ENCODE data around the gene SNN. TPM values are rescaled to one million over a fixed set of nuclear protein-coding genes. Genes with fewer than 3 reads are reported as not detected.

The SNN gene
- total RNA-seq, 1 donor from 2014 or later: 8.6 TPM

DNA sequence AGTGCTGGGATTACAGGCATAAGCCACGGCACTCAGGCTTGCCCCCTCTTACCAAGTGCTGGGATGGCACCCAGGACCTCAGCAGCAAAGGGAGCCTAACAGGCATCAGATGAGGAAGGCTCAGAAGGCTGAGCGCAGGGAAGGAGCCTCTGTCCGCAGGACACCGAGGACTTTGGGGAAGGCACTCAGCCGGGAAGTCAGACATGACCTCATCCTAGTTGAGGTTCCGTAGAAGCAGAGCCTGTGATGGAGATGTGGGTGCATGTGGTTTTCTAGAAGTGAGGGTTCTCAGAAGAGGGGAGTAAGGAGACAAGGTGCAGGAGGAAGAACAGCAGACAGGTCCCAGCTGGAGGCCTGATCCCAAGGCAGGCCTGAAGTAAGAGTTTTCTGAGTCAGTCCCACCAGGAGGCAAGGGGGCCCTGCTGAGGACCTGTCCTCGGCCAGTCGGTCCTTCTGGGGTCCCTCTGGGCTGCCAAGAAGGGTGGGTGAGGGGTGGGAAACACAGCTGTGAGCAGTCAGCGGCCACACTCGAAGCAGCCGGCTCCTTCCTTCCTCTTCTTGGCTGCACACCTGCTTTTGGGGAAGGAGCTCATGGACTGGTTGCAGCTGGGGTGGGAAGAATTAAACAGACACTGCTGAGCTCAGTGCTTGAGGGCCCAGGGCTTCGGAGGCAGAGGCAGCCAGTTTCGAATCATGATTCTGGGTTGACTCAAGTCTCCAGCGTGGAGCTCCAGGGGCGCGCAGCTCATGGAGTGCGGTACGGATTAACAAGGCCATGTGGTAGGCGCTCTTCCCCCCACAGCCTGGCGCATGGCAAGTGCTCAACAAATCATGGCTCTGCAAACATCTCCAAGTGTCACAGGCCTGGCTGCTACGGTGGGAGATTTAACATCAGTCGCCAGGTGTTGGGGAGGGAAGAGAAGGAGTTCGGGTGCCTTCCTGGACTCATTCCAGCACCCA lies 38.9 kb upstream of the SNN start:
- Mint-ChIP-seq H3K27ac (peak overlapping the region; percentile 1), H3K4me3 (ENCODE audit: low read depth) (no peak overlapping the region), H3K27me3 (ENCODE audit: low read depth) (no peaks in the 10 kb centered on the region), H3K4me1 (ENCODE audit: low read depth) (peaks cover 21% of the 10 kb centered on the region), H3K36me3 (ENCODE audit: low read depth) (no peaks in the 10 kb centered on the region), H3K9me3 (no peaks in the 10 kb centered on the region)
- no peak for DNase-seq (ENCODE audit: low spot score)
- intact Hi-C loops (cut with micrococcal nuclease): no loop called here

DNA sequence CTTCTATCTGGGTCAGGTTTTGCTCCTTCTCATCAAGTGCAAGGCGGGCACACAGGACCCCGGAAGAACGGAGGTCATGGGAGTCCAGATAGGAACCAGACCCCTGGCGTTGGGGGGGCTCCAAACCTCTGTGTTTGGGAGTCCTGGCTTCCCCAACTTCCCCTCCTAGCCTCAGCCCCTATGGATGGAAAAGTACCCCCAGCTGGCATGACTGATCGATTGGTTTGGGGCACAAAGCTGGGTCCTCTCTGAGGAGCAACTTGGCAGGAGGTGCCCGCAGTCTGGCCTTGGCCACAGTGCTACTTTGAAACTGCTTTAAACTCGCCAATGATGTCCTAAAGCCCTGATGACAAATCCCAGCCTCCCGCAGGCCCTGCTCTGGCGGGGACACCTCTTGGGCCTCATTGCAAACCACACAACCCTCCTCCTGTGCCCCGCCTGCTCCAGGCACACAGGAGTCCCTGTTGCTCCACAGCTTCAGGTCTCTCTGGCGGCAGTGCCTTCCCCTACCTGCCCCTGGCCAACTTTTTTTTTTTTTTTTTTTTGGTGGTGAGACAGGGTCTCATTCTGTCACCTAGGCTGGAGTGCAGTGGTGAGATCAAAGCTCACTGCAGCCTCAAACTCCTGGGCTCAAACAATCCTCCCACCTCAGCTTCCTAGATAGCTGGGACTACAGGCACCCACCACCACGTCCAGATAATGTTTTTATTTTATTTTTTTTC lies 38.0 kb upstream of the SNN start:
- Mint-ChIP-seq H3K36me3 (ENCODE audit: low read depth) (no peaks in the 10 kb centered on the region), H3K27me3 (ENCODE audit: low read depth) (peaks cover 2% of the 10 kb centered on the region), H3K4me3 (ENCODE audit: low read depth) (no peak overlapping the region), H3K9me3 (no peaks in the 10 kb centered on the region), H3K27ac (no peak overlapping the region), H3K4me1 (ENCODE audit: low read depth) (peaks cover 13% of the 10 kb centered on the region)
- intact Hi-C loops (cut with micrococcal nuclease): no loop called here
- DNase-seq (ENCODE audit: low spot score): no peak

DNA sequence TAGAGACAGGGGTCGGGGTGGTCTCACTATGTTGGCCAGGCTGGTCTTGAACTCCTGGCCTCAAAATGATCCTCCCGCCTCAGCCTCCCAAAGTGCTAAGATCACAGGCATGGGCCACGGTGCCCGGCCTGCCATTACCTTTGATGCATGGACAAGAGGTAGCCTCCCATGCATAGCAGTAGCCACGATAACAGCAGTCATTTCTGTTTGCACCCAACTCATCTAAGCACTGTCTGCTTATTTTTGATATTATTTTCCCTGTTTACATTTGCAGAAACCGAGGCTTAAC lies 37.5 kb upstream of the SNN start:
- peaks cover 9% of the 10 kb centered on the region for H3K4me1 Mint-ChIP-seq (ENCODE audit: low read depth)
- no peaks in the 10 kb centered on the region for H3K9me3 Mint-ChIP-seq
- H3K36me3 Mint-ChIP-seq (ENCODE audit: low read depth): no peaks in the 10 kb centered on the region
- H3K4me3 Mint-ChIP-seq (ENCODE audit: low read depth): no peak overlapping the region
- H3K27me3 Mint-ChIP-seq (ENCODE audit: low read depth): peaks cover 2% of the 10 kb centered on the region
- no peak overlapping the region for H3K27ac Mint-ChIP-seq
- intact Hi-C loops (cut with micrococcal nuclease): no loop called here
- no peak for DNase-seq (ENCODE audit: low spot score)

- no peaks in the 10 kb centered on the region for H3K36me3 Mint-ChIP-seq (ENCODE audit: low read depth)
- intact Hi-C loops (cut with micrococcal nuclease): no loop called here
- no peak overlapping the region for H3K4me3 Mint-ChIP-seq (ENCODE audit: low read depth)
- H3K27me3 Mint-ChIP-seq (ENCODE audit: low read depth): peaks cover 7% of the 10 kb centered on the region
- H3K4me1 Mint-ChIP-seq (ENCODE audit: low read depth): peaks cover 12% of the 10 kb centered on the region
- H3K27ac Mint-ChIP-seq: no peak overlapping the region
- no peaks in the 10 kb centered on the region for H3K9me3 Mint-ChIP-seq
- no peak for DNase-seq (ENCODE audit: low spot score)
Measured at GRCh38 chr16:11631214-11631613, 37.0 kb upstream of the SNN start.

DNA sequence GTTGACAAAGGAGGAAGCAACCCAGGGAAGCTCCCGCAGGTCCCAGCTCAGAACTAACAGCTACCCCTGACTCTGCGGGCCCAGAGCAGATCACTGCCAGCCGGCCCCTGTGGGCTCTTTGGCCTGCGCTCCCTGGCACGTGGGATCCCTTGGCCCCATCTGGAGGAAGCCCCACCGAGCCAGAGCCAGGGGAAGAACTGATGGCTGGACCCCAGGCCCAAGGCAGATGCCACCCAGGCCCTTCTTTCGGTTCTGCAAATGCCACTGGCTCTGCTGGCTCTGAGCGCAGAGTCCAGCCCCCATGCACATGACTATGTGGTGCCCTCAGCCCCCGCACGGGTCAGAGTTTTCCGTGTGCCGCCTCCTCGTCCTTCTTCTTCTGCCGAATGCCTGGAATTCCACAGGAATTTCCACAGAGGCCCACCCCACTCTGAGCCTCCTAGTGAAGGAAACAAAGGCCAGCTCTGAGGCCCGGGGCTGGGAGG lies 35.8 kb upstream of the SNN start:
- intact Hi-C loops (cut with micrococcal nuclease): no loop called here
- H3K4me3 Mint-ChIP-seq (ENCODE audit: low read depth): no peak overlapping the region

DNA sequence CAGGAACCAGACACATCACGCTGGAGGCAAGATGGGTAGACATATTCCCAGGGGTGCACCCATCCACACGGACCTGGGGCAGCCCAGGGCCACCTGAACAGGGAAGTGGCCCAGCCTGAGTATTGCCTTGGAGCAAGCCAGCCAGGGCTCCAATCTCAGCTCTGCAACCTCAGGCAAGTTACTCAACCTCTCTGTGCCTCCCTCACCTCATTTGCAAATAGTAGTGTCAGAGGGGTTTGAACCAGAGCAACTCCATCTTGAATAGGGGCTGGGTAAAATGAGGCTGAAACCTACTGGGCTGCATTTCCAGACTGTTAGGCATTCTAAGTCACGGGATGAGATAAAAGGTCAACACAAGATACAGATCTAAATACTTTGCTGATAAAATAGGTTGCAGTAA lies 35.1 kb upstream of the SNN start:
- H3K9me3 Mint-ChIP-seq: no peaks in the 10 kb centered on the region
- H3K27ac Mint-ChIP-seq: no peak overlapping the region
- peaks cover 10% of the 10 kb centered on the region for H3K4me1 Mint-ChIP-seq (ENCODE audit: low read depth)
- H3K36me3 Mint-ChIP-seq (ENCODE audit: low read depth): no peaks in the 10 kb centered on the region
- peaks cover 7% of the 10 kb centered on the region for H3K27me3 Mint-ChIP-seq (ENCODE audit: low read depth)
- no peak for DNase-seq (ENCODE audit: low spot score)
- intact Hi-C loops (cut with micrococcal nuclease): no loop called here
- H3K4me3 Mint-ChIP-seq (ENCODE audit: low read depth): no peak overlapping the region

More for the DNA sequence above, 35.8 kb upstream of the SNN start:
- Mint-ChIP-seq H3K27ac (no peak overlapping the region), H3K9me3 (no peaks in the 10 kb centered on the region), H3K27me3 (ENCODE audit: low read depth) (peaks cover 7% of the 10 kb centered on the region), H3K4me1 (ENCODE audit: low read depth) (peaks cover 12% of the 10 kb centered on the region), H3K36me3 (ENCODE audit: low read depth) (no peaks in the 10 kb centered on the region)
- no peak for DNase-seq (ENCODE audit: low spot score)

DNA sequence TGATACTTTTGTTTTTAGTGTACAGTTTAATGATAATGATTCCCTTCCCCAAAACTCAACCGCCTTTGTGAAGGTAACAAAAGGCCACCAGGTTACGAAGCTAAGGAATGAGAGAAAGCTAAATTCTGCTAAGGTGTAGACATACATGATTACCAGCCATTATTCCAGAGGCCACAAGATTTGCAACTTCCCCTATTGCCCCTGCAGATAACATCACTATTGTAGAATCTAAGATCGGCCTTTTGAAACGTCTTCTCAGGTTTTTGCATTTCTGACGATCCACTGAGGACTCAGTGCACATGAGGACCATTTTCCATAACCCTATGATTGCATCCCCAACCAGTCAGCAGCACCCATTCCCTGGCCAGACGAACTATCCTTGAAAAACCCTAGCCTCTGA lies 33.9 kb upstream of the SNN start:
- peaks cover 7% of the 10 kb centered on the region for H3K27me3 Mint-ChIP-seq (ENCODE audit: low read depth)
- no peaks in the 10 kb centered on the region for H3K36me3 Mint-ChIP-seq (ENCODE audit: low read depth)
- peaks cover 5% of the 10 kb centered on the region for H3K4me1 Mint-ChIP-seq (ENCODE audit: low read depth)
- intact Hi-C loops (cut with micrococcal nuclease): no loop called here
- no peak for DNase-seq (ENCODE audit: low spot score)
- no peak overlapping the region for H3K27ac Mint-ChIP-seq
- no peaks in the 10 kb centered on the region for H3K9me3 Mint-ChIP-seq
- no peak overlapping the region for H3K4me3 Mint-ChIP-seq (ENCODE audit: low read depth)

- intact Hi-C loops (cut with micrococcal nuclease): loop anchor here (5.0 kb wide), 1 partner anchor 53 kb away; no protein-coding TSS in a partner anchor
- Mint-ChIP-seq H3K27me3 (ENCODE audit: low read depth) (peaks cover 7% of the 10 kb centered on the region), H3K27ac (no peak overlapping the region), H3K4me3 (ENCODE audit: low read depth) (no peak overlapping the region), H3K4me1 (ENCODE audit: low read depth) (peaks cover 5% of the 10 kb centered on the region), H3K36me3 (ENCODE audit: low read depth) (no peaks in the 10 kb centered on the region), H3K9me3 (no peaks in the 10 kb centered on the region)
- no peak for DNase-seq (ENCODE audit: low spot score)
Measured at GRCh38 chr16:11635113-11635652, 33.1 kb upstream of the SNN start.

DNA sequence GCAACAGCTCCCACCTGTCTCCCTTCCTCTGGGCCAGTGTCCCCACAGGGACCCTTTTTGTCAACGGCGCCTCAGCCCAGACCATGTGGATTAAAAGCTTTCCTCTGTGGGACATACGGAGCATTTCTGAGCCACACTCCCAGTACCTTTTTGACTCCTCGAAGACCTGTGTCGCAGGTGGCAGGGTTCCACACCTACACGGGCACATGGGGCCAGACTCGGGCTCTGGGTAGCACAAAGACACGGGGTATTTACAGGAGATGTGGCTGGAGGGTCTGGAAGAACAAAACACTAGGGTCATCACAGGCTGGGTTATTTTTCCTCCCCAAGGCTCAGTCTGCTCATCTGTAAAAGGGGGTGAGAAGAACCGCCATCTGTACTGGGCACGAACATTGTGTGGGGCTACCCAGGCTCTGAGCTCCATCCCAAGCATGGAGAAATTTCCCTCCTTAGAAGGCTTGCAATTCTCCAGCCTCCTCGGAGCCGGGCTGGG lies 32.5 kb upstream of the SNN start:
- intact Hi-C loops (cut with micrococcal nuclease): loop anchor here (5.0 kb wide), 1 partner anchor 53 kb away; no protein-coding TSS in a partner anchor
- Mint-ChIP-seq H3K36me3 (ENCODE audit: low read depth) (no peaks in the 10 kb centered on the region), H3K27ac (no peak overlapping the region), H3K4me3 (ENCODE audit: low read depth) (no peak overlapping the region), H3K9me3 (no peaks in the 10 kb centered on the region), H3K4me1 (ENCODE audit: low read depth) (peaks cover 7% of the 10 kb centered on the region), H3K27me3 (ENCODE audit: low read depth) (peaks cover 7% of the 10 kb centered on the region)
- no peak for DNase-seq (ENCODE audit: low spot score)

DNA sequence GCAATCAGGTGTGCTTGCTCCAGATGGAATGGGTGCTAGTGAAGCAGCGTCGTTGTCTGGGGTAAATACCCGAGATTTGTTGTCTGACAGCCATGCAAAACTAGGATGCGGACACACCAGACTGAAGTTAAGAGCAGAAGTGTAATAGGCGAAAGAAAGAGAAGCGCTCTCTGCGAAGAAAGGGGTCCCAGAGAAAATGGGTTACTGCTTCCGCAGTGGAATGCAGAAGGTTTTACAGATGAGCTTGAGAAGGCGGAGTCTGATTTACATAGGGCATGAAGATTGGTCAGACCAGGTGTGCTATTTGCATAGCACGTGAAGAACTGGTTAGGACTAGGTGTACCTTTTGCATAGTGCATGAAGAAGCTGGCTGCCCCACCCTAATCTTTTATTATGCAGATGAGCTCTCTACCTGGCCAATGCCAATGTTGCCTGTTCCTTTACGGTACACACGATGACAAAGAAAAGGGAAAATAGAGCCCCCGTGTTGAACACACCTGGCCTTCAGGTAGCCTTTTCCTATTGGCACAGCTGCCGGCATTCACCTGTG lies 32.0 kb upstream of the SNN start:
- no peak overlapping the region for H3K4me3 Mint-ChIP-seq (ENCODE audit: low read depth)
- H3K9me3 Mint-ChIP-seq: no peaks in the 10 kb centered on the region
- peaks cover 10% of the 10 kb centered on the region for H3K4me1 Mint-ChIP-seq (ENCODE audit: low read depth)
- no peak for DNase-seq (ENCODE audit: low spot score)
- no peak overlapping the region for H3K27ac Mint-ChIP-seq
- H3K27me3 Mint-ChIP-seq (ENCODE audit: low read depth): peaks cover 7% of the 10 kb centered on the region
- intact Hi-C loops (cut with micrococcal nuclease): loop anchor here (5.0 kb wide), 1 partner anchor 54 kb away; no protein-coding TSS in a partner anchor
- no peaks in the 10 kb centered on the region for H3K36me3 Mint-ChIP-seq (ENCODE audit: low read depth)

DNA sequence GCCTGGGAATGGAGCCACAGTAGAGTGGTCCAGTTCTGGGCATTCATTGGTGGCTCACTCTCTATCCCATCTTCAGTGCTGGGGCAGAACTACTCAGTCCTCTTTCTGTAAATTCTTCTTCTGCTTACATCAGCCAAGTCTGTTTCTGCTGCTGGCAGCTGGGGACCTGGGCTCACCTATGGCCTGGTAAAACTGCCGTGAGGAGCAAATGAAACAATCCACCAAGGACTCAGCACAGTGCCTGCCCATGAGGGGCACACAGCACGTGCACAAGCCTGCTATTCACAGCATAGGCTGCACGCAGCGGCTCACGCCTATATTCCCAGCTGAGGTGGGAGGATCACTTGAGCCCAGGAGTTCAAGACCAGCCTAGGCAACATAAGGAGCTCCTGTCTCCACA lies 30.9 kb upstream of the SNN start:
- Mint-ChIP-seq H3K27me3 (ENCODE audit: low read depth) (peaks cover 7% of the 10 kb centered on the region), H3K4me3 (ENCODE audit: low read depth) (no peak overlapping the region), H3K4me1 (ENCODE audit: low read depth) (peaks cover 10% of the 10 kb centered on the region), H3K9me3 (no peaks in the 10 kb centered on the region), H3K27ac (no peak overlapping the region), H3K36me3 (ENCODE audit: low read depth) (no peaks in the 10 kb centered on the region)
- intact Hi-C loops (cut with micrococcal nuclease): loop anchor here (5.0 kb wide), 1 partner anchor 55 kb away; no protein-coding TSS in a partner anchor
- no peak for DNase-seq (ENCODE audit: low spot score)

DNA sequence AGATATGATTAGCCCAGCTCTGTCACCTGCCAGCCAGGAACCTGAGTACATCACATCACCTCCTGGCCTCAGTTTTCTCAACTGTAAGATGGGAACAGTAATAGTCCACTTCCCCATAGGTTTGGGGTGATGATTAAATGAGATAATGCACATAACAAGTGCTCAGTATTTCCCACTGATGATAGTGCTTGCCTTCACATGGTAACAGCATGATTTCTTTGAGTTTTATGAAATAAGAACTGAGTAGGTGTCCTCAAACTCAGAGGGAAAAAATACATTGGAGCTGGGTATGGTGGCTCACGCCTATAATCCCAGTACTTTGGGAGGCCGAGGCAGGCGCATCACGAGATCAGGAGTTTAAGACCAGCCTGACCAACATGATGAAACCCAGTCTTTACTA lies 30.1 kb upstream of the SNN start:
- Mint-ChIP-seq H3K4me1 (ENCODE audit: low read depth) (peaks cover 12% of the 10 kb centered on the region), H3K9me3 (no peaks in the 10 kb centered on the region), H3K27ac (no peak overlapping the region), H3K36me3 (ENCODE audit: low read depth) (no peaks in the 10 kb centered on the region), H3K27me3 (ENCODE audit: low read depth) (peaks cover 7% of the 10 kb centered on the region), H3K4me3 (ENCODE audit: low read depth) (no peak overlapping the region)
- intact Hi-C loops (cut with micrococcal nuclease): loop anchor here (5.0 kb wide), 1 partner anchor 56 kb away; no protein-coding TSS in a partner anchor
- DNase-seq (ENCODE audit: low spot score): no peak

Measured in activated T-helper 2 cell treated with anti-CD3 and anti-CD28 coated beads, Interferon-gamma antibody, Interleukin-2, Interleukin-4, amounts not matched to agents 10 μg/mL and 5 μg/mL and 100 μg/mL, durations not matched to agents 14 hours and 24 hours and 36 hours (primary cell).